ENCODE results near the gene DMD. TPM values are rescaled to one million over a fixed set of nuclear protein-coding genes. Genes with fewer than 3 reads are reported as not detected.

DMD gene
- total RNA-seq, 1 donor = 32.4 TPM

DNA sequence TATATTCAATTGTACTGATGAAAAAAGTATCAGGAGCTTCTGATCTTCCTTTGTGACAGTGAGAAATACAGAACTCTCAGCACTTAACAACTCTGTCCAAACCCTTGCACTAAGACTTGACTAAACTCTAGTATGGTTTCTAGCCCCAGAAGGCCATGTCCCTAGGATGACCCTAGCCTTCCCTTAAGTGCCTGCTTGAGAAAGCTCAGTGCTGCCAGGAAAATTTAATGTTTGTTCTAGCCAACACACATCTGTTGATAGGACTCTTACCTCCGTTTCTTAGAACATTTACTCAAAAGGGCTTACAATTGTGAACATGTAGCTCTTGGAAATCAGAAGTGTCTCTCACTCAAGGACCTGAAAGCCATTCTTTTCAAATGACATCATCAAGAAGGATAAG, 1084.4 kb downstream of the DMD start:
- no peak overlapping the region for H3K4me3 ChIP-seq (ENCODE audit: low read depth, low read length)
- TF ChIP-seq CTCF (IDR thresholded peaks at IDR 0.05; ENCODE audit: insufficient read depth, low read depth, low read length) = no peak
- DNase-seq (ENCODE audit: low read depth) = no peak

DNA sequence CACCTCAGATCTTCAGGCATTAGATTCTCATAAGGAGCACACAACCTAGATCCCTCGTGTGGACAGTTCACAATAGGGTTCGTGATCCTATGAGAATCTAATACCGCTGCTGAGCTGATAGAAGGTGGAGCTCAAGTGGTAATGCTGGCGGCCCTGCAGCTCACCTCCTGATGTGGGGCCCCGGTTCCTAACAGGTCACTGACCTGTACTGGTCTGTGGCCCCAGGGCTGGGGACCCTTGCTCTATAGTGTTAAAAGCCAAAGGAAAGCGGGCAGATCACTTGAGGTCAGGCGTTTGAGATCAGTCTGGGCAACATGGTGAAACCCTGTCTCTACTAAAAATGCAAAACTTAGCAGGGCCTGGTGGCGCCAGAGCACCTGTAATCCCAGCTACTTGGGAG, 1092.5 kb downstream of the DMD start:
- no peak for TF ChIP-seq CTCF (IDR thresholded peaks at IDR 0.05; ENCODE audit: insufficient read depth, low read depth, low read length)
- DNase-seq (ENCODE audit: low read depth) = no peak

DNA sequence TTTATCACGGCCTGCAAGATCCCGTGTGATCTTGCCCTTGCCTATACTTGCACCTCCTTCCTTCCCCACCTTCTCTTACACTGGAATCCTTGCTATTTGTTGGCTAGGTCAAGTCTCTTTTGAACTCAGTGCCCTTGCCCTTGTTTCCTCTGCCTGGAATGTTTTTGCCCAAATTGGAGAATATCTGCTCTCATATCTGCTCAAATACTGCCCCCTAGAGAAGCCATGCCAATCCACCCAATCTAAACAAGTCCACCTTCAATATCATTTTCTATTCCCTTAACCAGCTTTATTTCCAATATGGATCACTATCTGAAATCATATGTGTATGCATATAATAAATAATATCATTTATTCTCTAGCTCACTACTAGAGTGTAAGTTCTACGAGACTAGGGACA, 1095.3 kb downstream of the DMD start:
- no peak for TF ChIP-seq CTCF (IDR thresholded peaks at IDR 0.05; ENCODE audit: insufficient read depth, low read depth, low read length)
- H3K4me3 ChIP-seq (ENCODE audit: low read depth, low read length) = no peak overlapping the region
- DNase-seq (ENCODE audit: low read depth) = no peak

More for the DNA sequence above, 1092.5 kb downstream of the DMD start:
- H3K4me3 ChIP-seq (ENCODE audit: low read depth, low read length) = no peak overlapping the region

DNA sequence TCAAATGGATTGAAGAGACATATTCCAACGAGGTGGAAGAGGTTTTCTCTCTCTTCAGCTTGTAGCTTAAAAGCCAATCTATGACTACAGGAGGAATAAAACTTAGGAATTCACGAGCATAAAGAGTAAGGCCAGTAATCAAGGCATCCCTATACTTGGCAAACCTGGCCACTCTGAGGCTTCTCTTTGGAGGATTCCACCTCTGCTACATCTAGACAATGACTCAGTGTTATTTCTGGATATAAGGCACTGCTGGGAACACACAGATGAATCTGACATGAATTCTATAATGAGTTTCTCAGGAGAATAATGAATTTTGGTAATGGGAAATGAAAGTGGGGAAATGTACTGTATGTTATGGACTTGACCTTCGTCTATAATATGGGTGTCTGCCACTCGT, 1123.7 kb downstream of the DMD start:
- H3K4me3 ChIP-seq (ENCODE audit: low read depth, low read length) = no peak overlapping the region
- no peak for DNase-seq (ENCODE audit: low read depth)
- TF ChIP-seq CTCF (IDR thresholded peaks at IDR 0.05; ENCODE audit: insufficient read depth, low read depth, low read length) = no peak

GRCh38 chrX:32084757-32085156, 1126.6 kb downstream of the DMD start:
- H3K4me3 ChIP-seq (ENCODE audit: low read depth, low read length) = no peak overlapping the region
- no peak for TF ChIP-seq CTCF (IDR thresholded peaks at IDR 0.05; ENCODE audit: insufficient read depth, low read depth, low read length)
- no peak for DNase-seq (ENCODE audit: low read depth)

DNA sequence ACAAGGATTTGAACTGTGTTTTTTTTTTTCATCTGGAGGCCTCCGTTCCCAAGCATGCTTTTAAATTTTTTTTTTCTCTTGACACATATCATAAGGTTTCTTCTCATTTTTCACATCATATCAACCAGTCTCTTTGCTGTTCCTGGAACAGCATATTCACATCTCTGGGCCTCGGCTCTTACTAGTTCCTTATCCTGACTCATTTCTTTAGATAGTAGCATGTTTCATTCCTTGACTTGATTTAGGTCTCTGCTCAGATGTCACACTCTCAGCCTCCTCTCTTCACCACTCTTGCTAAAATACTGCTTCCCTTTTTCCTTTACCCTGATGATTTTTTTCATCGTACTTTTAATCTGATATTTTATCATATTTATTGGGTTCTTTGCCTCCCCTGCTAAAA, 1163.1 kb downstream of the DMD start:
- TF ChIP-seq CTCF (IDR thresholded peaks at IDR 0.05; ENCODE audit: insufficient read depth, low read depth, low read length) = no peak
- no peak overlapping the region for H3K4me3 ChIP-seq (ENCODE audit: low read depth, low read length)
- no peak for DNase-seq (ENCODE audit: low read depth)

DNA sequence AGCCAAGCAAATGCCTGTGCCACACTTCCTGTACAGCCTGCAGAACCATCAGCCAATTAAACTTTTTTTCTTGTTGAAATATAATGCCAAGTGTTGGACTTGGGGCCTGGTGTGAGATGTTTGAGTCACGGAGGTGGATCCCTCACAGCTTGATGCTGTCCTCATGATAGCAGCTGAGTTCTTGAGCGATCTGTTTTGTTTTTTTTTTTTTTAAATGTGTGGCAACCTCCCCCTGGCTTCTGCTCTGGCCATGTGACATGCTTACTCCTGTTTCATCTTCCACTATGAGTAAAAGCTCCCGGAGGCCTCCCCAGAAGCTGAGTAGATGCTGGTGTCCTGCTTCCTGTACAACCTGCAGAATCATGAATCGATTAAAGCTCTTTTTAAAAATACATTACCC, 1166.2 kb downstream of the DMD start:
- DNase-seq (ENCODE audit: low read depth) = no peak
- H3K4me3 ChIP-seq (ENCODE audit: low read depth, low read length) = no peak overlapping the region
- TF ChIP-seq CTCF (IDR thresholded peaks at IDR 0.05; ENCODE audit: insufficient read depth, low read depth, low read length) = no peak
